DMS 273 (cell line): ENCODE data around the gene RING1.
A peak's percentile ranks its signal among the peaks of the same experiment; 100 is the strongest.

Source experiments
- DNase-seq: peaks from one replicate; lab custom pipeline; 2025; ENCODE audit not compliant: unreplicated experiment; lab: John Stamatoyannopoulos, UW

Gene RING1

DNA sequence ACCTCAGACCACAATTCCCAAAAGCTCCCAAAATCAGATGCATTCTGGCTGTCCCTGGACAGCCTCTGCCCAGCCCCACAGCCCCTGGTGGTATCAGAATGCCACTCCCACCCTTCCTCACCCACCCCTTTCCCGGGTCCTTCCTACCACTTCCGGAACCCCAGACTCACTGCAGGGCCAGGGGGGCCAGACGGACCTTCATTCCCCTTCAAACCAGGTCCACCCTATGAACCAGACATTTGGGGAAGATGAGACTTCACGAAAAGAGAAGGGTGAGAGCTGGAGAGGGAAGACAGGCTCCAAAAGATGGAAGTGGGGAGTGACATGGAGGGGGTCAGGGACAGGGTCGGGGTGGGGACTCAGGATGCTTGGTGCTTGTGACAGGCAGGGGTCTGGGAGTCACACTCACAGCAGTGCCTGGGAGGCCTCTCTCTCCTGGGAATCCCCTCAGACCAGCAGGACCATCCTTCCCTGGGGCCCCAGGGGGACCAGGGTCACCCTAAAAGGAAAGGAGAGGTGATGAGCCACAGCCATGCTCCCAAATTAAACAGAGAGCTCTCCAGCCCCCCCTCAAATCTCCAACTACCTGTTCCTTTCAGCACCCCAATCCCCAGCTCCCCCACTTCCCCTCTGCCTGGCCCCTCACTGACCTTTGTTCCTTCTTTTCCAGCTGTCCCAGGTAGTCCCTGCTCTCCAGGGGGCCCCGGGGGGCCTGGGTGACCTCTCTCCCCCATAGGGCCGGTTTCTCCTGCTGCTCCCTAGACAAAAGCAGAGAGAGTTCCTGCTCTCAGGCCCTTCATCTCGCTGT is 36.2 kb upstream of the RING1 start:
- DNase-seq, result no peak

DNA sequence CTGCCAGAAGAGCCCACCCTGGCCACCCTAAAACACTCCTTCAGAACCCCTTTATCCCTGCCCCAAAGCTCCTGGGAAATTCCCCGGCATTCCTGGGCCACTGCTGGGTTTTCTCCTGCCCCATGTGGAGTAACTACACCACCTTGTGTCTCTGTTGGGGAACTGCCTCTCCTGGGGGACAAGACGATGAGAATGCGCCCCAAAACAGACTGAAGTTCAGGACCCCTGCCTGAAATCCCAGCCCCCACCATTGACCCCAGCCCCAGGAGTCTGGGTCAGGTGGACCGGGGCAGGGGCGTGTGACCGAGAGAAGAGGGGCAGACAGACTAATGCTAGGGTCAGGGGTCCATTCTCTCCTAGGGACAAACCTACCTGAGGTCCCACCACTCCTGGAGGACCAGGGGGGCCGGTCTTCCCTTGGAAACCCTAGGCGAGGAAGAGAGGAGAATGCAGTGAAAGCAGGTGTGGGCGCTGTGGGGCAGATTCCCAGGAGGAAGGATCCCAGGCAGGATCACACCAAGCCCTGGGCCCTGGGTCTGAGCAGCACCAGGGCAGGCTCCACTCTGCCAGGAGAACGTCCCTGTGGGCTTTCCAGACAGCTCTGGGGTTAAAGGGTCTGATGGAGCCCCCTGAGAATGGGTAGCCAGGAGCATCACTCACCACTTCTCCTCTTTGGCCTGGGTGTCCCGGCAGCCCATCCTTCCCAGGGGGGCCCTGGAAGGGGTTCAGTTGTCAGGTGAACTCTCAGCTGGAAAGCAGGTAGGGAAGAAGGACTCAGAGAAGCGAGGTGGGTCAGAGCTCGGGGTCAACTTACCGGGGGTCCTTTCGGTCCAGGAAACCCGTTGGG is 35.4 kb upstream of the RING1 start:
- peak; percentile 67 for DNase-seq

DNA sequence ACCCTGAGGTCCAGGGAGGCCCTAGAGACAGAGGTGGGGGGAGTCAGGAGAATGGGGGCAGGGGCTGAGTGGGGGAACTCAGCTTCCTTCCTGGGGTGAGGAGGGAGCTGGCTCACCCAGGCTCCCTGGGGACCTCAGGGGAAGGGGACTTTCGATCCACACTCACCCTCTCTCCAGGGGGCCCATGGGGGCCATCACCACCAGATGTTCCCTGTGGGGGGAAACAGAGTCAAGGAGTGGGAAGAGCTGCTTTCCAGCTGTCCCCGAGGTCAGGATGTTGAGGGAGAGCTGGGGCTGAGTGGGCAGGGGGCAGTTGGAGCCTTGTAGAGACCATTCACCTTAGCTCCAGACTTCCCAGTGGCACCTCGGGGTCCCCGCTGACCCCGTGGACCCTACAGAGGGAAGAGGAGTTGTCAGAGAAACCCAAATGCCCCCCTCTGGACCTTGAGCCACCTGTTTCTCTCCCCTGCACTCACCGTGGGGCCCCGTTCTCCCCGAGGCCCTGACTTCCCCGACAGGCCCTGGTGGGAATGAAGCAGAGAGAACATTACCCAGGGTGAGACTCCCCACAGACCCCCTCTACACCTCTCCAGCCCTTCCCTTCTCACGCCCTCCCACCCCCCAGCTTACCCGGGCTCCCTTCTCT is 34.6 kb upstream of the RING1 start:
- DNase-seq, result no peak

DNA sequence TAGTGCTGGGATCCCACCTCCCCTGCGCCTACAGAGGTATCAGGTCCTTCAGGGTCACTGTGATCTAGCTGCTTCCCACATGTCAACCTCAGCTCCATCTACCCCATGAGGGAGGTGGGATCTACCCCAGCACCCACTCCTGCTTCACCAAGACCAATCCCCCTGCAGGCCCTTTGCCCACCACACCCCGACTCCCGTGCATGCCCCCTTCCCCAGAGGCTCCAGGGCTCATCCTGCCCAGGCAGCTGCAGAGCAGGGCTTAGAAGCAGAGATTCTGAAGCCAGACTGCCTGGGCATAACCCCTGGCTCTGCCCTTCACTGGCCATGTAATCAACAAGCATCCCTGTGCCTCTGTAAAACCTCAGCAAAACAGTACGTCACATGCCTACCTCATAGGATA is 33.5 kb upstream of the RING1 start:
- DNase-seq, result no peak

DNA sequence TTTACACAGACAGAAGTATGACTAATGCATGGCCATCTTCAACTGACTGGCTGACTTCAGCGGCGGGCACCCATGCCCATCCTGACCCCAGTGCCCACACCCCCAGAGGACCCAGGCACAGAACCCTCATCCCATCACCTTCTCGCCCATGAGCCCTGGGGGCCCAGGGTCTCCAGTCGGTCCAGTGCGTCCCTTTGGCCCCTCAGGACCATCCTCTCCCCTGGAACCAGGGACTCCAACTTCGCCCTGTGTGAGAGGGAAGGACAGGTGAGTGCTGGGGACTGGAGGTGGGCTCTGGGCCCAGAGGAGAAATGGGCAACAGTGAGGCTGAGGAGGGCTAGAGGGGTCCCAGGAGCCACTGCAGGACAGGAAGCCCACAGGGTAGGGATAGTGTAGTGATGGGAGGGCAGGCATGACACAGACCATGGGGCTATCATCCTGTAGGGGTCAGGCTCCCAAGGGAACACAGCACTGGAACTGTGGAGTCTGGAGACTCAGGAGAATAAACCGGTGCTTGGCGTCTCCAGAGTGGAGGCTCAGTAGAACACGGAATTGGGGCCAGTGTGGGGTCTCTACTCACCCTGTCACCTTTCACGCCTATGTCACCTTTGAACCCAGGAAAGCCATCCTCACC is 32.7 kb upstream of the RING1 start:
- DNase-seq, result no peak

DNA sequence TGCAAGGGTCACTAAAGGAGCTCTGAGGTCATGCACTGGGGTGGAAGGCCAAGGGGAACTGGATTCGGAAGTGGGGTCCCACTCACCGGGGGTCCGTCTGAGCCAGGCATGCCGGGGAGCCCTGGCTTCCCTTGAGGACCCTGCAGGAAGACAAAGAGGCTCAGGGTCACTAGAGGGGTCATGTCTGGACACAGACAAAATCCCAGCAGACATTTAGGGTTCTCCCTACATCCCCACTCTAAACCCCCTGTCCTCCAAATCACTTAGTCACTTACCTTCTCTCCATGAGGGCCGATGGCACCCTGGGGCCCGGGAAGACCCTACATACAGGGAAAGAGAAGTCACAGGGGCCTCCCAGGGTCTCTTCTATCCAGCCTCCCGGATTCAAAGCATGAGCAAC is 31.4 kb upstream of the RING1 start:
- no peak for DNase-seq

DNA sequence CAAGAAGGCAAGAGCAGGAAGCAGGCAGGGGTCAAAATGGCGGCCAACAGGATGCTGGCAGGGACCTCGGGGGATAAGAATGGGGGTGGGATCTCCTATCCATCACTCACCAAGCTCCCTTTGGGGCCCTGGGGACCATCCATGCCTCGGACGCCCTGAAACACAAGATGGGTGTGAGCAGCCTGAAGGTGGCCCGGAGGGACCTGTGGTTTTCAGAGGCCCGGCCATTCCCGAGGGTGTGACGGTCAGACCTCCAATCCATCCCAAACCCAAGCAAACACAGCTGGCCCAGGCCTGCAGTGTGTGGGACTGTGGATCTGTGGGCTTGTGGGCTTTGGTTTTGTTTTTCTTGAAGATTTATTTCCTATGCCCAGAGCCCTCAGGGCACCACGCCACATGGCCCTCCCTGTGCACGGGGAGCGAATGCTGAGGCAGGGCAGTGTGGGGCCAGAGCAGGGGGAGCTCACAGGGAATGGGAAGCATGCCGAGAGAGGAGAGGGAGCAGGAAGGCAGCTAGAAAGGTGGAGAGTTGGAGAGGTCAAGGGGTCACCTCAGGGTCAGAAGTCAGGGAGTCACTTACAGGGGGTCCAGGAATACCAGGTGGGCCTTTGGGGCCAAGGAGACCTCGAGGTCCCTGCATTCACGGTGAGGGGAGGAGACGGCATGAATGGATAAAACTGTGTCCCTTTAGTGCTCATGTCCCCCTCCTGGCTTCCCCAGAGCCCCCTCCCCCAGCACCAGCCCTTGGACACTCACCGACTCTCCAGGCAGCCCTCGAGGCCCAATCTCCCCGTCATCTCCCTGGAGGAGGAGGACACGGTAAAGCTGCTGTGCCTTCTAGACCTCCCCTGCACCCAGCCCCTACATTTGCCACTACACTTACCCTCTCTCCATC is 30.5 kb upstream of the RING1 start:
- DNase-seq, result no peak

DNA sequence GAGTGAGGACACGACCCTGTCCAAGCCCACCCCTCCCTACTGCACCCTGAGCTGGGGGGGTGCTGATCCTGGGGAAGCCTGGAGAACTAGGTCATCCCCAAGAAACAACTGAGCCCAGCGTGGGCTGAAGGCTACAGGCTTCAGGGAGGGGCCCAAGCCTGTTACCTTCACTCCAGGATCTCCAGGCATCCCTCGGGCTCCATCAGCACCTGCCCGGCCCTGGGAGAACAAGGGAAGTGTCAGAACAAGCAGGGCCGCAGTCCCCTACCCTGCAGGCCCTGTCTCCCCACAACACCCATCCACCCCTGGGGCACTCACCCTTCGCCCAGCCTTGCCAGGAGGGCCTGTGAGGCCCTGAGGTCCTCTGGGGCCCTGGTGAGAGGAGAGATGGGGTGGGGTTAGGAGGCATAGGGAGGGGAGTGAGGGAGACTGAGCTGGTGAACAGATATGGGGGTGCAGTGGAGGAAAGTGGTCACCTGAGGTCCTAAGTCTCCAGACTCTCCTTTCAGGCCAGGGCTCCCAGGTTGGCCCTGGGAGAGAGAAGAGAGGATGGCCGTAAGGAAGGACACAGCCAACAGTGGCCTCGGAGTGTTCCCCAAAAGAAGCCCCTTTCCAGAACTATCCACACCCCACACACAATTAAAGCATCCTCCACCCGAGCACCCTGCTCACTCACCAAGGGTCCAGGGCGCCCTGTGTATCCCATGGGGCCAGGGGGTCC is 29.4 kb upstream of the RING1 start:
- DNase-seq, result no peak

DNA sequence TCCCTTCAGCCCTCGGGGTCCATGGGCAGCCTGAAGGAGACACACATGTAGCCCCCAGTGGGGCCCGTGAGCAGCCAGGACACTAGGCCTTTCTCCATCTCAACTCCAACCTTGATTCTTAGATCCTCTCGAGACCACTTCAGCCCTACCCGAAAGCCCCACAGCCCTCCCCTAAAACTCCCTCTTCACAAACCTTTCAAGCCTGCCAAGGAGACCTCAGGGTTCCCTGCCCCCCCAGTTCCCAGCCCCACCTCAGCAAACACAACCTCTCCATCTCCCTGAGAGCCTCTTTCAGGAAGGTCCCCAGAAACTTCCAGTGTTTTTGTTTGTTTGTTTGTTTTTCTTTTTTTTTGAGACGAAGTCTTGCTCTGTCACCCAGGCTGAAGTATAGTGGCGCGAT is 27.2 kb upstream of the RING1 start:
- DNase-seq, result no peak

DNA sequence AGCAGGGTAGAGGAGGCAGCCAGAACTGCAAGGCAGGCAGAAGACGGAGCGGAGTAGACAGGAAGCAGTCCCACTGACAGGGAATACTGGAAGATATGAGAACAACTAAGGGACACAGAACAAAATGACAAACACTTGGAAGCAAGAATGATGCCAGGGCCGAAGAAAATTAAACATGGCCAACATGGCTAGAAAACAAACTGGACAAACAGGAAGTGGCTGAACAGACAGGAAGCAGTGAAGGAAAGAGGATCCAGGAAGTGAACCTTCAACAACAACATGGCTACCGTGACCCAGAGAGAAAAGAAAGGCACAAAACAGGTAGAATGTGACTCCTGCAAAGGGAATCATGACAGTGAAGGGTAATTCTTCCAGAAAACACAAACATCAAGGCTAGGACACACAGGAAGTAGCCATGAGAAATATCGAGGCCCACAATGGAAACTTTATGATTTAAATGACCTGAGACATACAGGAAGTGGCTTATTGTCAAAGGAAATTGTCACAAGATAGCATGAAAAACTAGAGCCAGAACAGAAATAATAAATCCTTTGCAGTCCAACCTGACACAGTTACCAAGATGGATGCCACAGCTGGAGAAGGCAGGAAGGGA is 25.1 kb upstream of the RING1 start:
- no peak for DNase-seq

DNA sequence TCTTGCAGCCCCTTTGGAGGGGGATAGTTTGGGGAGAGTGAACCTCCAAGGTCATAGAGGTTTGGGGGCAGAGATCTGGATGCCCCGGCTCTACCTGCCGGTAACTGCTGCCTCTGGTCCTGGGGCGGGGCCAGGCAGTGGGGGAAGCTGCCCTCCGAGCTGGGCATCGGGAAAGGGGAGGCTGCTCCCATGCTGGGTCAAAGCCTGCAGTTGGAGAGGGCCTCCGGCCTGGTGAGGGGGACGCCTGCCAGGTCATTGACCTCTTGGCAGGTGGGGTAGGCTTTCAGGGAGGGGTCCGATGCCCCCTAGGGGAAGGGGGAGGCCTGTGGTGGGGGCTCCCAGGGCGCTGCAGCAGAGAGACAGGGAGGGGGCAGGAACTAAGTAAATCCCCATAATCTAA is 23.1 kb upstream of the RING1 start:
- DNase-seq, result no peak

DNA sequence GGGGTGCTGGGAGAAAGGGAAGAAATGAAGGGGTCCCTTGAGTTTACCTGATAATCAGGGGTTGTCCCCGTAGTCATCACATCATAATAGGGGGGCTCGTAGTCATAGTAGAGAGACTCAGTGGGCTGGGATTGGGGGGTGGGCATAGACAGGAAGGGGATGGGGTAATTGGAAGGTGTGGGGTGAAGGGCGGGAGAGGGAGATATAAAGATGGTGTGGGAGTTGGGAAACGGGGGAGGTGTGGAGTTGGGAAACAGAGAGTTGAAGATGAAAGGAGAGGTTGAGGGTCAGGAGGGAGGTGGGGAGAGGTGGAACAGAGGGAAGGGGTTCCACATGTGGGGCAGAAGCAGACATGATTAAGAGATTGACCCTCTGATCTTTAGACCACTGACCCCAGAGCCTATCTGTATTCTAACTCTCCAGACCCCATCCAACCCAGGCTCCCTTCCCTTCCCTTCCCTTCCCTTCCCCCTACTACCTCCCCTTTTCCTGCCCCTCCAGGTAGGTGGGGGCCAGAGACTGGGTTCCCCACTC is 22.6 kb upstream of the RING1 start:
- no peak for DNase-seq

DNA sequence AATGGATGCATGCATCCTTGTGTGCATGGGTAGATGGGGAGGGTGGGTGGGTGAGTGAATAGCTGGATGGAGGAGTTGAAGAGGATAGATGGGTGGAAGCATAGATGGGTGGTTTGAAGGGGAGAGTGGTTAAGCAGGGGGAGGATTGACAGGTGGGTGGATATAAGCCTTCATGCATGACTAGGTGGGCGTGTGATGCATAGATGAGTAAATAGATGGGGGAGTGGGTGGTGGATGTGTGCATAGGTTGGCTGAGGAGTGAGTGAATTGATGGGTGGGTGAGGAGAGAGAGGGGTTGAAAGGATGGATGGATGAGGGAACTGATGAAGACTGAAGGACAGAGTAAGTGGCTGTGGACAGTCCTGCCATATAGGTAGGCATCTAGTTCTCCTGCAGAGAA is 20.5 kb upstream of the RING1 start:
- no peak for DNase-seq

DNA sequence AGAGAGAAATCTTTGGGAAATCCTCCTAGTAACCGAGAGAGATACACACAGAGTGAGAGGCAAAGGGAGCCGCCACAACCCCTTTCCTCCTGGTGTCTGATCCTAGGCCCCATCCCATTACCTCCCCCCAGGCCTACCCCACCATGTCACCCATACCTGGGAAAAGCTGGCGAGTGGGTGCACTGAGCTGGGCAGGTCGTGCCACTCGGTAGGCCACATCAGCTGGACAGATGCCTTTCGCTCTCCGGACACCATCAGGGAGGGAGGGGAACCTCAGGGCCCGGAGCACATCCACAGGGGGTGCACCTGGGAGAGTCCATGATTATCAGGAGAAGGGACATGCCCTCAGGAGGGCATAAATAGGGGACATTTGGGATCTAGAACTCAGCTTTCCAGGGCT is 19.1 kb upstream of the RING1 start:
- no peak for DNase-seq

DNA sequence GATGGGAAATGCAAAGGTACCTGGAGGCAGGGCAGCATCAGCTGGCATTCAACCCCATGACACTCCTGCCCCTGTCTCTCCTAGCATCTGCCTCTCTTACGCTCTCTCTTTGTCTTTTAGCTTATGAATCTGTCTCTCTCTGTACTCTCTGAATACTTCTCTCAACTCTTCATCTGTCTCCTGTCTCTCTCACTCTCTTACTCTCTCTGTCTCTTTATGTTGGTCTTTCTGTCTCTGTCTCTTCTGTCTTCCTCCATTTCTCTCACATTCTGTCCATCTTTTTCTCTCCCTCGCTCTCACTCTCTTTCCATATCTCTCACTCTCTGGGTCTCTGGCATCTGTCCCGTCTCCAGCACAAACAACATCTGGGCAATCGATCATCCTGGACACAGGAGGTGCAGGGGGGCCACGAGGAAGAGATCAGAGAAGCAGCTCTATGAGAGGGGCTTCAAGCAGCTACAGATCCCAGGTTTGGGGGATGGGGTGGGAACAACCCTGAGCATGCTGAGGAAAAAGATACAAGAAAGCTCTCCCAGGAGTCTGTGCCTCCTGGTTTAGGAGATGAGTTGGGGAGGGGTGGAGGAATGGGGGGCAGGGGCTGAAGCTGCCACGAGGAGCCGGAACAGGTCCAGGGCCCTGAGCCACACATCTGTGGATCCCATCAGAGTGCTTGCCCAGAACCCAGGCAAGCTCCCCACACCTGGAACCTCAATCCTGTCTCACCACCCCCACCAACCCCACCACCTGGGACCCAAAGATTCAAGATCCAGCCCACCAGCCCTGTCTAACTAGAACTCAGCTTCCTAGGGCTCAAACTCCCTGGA is 18.5 kb upstream of the RING1 start:
- no peak for DNase-seq

DNA sequence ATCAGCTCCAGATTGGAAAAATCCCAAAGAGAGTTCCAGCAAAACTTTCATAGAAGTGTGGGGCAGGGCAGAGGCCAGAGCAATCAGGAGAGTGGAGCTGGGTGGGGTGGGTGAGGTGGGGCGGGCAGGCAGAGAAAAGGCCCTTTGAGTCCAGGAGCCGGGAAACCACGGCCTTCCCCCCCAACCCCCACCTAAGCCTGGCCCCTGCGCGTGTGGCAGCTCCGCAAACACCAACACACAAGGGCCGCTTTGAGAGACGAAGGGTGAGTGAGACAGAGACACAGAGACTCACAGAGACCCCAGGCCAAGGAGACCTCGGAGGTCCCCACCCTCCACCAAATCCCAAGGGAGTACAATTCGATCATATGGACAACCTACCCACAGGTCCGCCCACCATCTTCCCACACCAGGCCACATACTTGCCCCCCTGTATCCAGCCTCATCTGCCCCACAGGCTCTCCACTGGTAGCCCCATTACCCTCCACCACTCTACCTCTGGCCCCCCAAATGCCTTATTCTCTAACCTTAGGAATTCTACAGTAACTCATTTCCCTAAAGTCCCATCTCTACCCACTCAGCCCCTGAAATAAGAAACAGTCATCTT is 17.7 kb upstream of the RING1 start:
- no peak for DNase-seq

DNA sequence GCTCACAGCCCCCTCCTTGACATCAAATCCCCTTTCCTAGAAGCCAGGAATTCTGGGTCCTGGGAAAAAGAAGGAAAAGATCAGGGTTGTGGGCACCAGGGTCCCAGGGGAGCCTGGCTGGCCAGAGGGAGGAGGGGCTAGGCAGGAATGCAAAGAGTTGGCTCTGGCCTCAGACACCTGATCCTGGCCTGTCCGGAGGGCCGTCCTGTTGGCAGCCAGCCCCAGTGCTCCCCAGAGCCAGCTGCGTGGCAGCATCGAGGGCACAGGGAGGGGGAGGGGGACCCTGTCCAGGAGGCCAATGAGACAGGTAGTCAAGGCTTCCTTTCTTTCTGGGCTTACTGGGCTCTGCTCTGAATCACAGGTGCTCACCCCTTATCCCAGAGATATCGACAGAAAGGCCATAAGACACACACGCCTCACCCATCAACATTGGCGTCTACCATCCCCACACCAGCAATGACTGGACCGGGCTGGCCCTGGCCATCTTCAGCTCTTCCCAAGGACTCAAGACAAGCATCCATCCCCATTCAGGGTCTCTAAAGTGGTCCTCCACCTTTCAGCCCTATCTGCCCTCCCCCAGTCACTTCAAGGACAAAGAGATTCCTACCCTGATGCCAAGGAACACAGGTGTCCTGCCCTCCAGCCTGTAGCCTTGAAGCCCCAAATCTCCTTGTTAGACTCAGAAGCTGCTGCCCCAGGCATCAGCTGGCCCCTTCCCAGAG is 16.8 kb upstream of the RING1 start:
- DNase-seq, result no peak
